ENCODE results near the gene GLYR1. TPM values are rescaled to one million over a fixed set of nuclear protein-coding genes. Genes with fewer than 3 reads are reported as not detected.
A peak's percentile ranks its signal among the peaks of the same experiment; 100 is the strongest.

The GLYR1 gene
- total and polyA plus RNA-seq, 9 of the 15 experiments (the other 6 are each of a cell fraction or from before 2014, with no cell fraction given), result 6.7 to 99.2 (median 60.2) TPM

- no peak for TF ChIP-seq MIER1 (IDR thresholded peaks at IDR 0.05; ENCODE audit: low read depth)
- no peak for TF ChIP-seq MBD2 (IDR thresholded peaks at IDR 0.05; ENCODE audit: borderline replicate concordance, low read depth)
- peak; percentile 52 for TF ChIP-seq RBFOX2 (IDR thresholded peaks at IDR 0.05; ENCODE audit: low read depth, low read length)
- 79% methylated on average over 9 of the region's 9 CpGs for WGBS (ENCODE audit: insufficient coverage, low coverage, missing lambda C conversion rate)
- CTCF ChIA-PET (ENCODE audit: low intra/inter-chr PET ratio), result no interaction called here
- Histone ChIP-seq H3K4me3 (no peak overlapping the region), H3K27me3 (ENCODE audit: control insufficient read depth in 2 of 2, insufficient read depth in 2 of 2, low read length in 2 of 2) (no peaks in the 10 kb centered on the region), H3K4me2 (ENCODE audit: insufficient read depth, low read length) (no peak overlapping the region), H3K9me1 (ENCODE audit: control insufficient read depth, insufficient read depth, low read length) (no peaks in the 10 kb centered on the region), H3K4me1 (replicated peaks in 1 of 2; ENCODE audit: control insufficient read depth in 2 of 2, insufficient read depth in 2 of 2, low read length in 2 of 2) (peaks cover 8 to 32% of the 10 kb centered on the region in 2 experiments), H3K9me3 (replicated peaks; ENCODE audit: control insufficient read depth, insufficient read depth, low read depth, low read length) (no peaks in the 10 kb centered on the region), H3K36me3 (ENCODE audit: control insufficient read depth, insufficient read depth, low read length) (peaks cover 66% of the 10 kb centered on the region; the same call in 2 of the 3 replicates), H3K79me2 (ENCODE audit: control insufficient read depth, insufficient read depth, low read length) (peaks cover 21% of the 10 kb centered on the region), H2AFZ (ENCODE audit: low read depth, low read length) (no peak overlapping the region), H3K9ac (ENCODE audit: insufficient read depth in 1 of 2, low read depth in 2 of 2, low read length in 2 of 2) (peak overlapping the region in 1 of 2 experiments; percentile 20; a peak in 1 of 4 replicates), H4K20me1 (replicated peaks; ENCODE audit: control insufficient read depth, insufficient read depth, low read length) (no peaks in the 10 kb centered on the region), H3K27ac (ENCODE audit: extremely low read depth, low read depth, low read length) (no peak overlapping the region)
- ATAC-seq, result no peak
- no TSS peak for BruUV-seq (replicated peaks)
- intact Hi-C loops (cut with micrococcal nuclease) (no loop called here), in situ Hi-C loops (cut with MboI) (no loop called here)
- FAIRE-seq, result no peak
- DNase-seq (ENCODE audit: extremely low read depth in 1 of 4, low spot score in 3 of 4), result no peak
- POLR2A ChIA-PET, result interaction anchor here (0.6 to 1.1 kb wide), 3 partner anchors 15 to 310 kb away, joined by 3 read pairs; no protein-coding TSS in a partner anchor
Measured at GRCh38 chr16:4762205-4762604, 84.9 kb downstream of the GLYR1 start.

- DNase-seq (ENCODE audit: extremely low read depth in 1 of 4, low spot score in 3 of 4) (no peak), FAIRE-seq (no peak), ATAC-seq (no peak)
- no peaks in the 10 kb centered on the region for H3K9me1 ChIP-seq (ENCODE audit: control insufficient read depth, insufficient read depth, low read length)
- peak overlapping the region in 1 of 2 experiments; percentile 68; a peak in 2 of 4 replicates for H3K9ac ChIP-seq (ENCODE audit: insufficient read depth in 1 of 2, low read depth in 2 of 2, low read length in 2 of 2)
- H3K4me1 ChIP-seq (replicated peaks in 1 of 2; ENCODE audit: control insufficient read depth in 2 of 2, insufficient read depth in 2 of 2, low read length in 2 of 2), result peaks cover 0 to 16% of the 10 kb centered on the region in 2 experiments; a peak in 1 of 5 replicates
- H3K36me3 ChIP-seq (ENCODE audit: control insufficient read depth, insufficient read depth, low read length), result peaks cover 76% of the 10 kb centered on the region
- intact Hi-C loops (cut with micrococcal nuclease), result no loop called here
- H4K20me1 ChIP-seq (replicated peaks; ENCODE audit: control insufficient read depth, insufficient read depth, low read length), result no peaks in the 10 kb centered on the region
- TF ChIP-seq CHAMP1 (IDR thresholded peaks at IDR 0.05) (no peak), XRCC3 (IDR thresholded peaks at IDR 0.05) (no peak), ILK (tag; IDR thresholded peaks at IDR 0.05; ENCODE audit: borderline replicate concordance, low read depth) (no peak), RBFOX2 (IDR thresholded peaks at IDR 0.05; ENCODE audit: low read depth, low read length) (peak; percentile 28; the same call in 1 of the 2 replicates), CBX3 (IDR thresholded peaks at IDR 0.05; ENCODE audit: borderline replicate concordance in 1 of 2, low read length in 2 of 2) (no peak), TGIF2 (CRISPR knock-in tag; IDR thresholded peaks at IDR 0.05) (no peak), POLR2G (IDR thresholded peaks at IDR 0.05; ENCODE audit: low read depth, low read length) (peak; percentile 33; the same call in 1 of the 2 replicates), DACH1 (IDR thresholded peaks at IDR 0.05; ENCODE audit: partially characterized antibody) (no peak), NR1H2 (CRISPR knock-in tag; IDR thresholded peaks at IDR 0.05) (no peak)
- H3K4me3 ChIP-seq, result no peak overlapping the region
- POLR2A ChIA-PET, result interaction anchor here (0.6 to 1.2 kb wide), 4 partner anchors 9 to 294 kb away, joined by 3 to 5 read pairs (median 3); no protein-coding TSS in a partner anchor
- H2AFZ ChIP-seq (ENCODE audit: low read depth, low read length), result no peak overlapping the region
- H3K4me2 ChIP-seq (ENCODE audit: insufficient read depth, low read length), result no peak overlapping the region
- BruUV-seq (replicated peaks), result no TSS peak
- peaks cover 4% of the 10 kb centered on the region; the same call in 1 of the 3 replicates for H3K79me2 ChIP-seq (ENCODE audit: control insufficient read depth, insufficient read depth, low read length)
- no peaks in the 10 kb centered on the region for H3K27me3 ChIP-seq (ENCODE audit: control insufficient read depth in 2 of 2, insufficient read depth in 2 of 2, low read length in 2 of 2)
- H3K9me3 ChIP-seq (replicated peaks; ENCODE audit: control insufficient read depth, insufficient read depth, low read depth, low read length), result peaks cover 6% of the 10 kb centered on the region
- 93% methylated on average over 23 of the region's 23 CpGs for WGBS (ENCODE audit: insufficient coverage, low coverage, missing lambda C conversion rate)
- H3K27ac ChIP-seq (ENCODE audit: extremely low read depth, low read depth, low read length), result no peak overlapping the region
- CTCF ChIA-PET (ENCODE audit: low intra/inter-chr PET ratio), result no interaction called here
- in situ Hi-C loops (cut with MboI), result no loop called here
Measured at GRCh38 chr16:4760221-4760910, 86.7 kb downstream of the GLYR1 start.

Measured in K562 (cell line).